ENCODE measurements around the gene UNC93B1. TPM values are rescaled to one million over a fixed set of nuclear protein-coding genes. Genes with fewer than 3 reads are reported as not detected.
A peak's percentile ranks its signal among the peaks of the same experiment; 100 is the strongest.
"Not testable (repeated sequence)": the region's sequence is repeated elsewhere in the genome, so short reads cannot be mapped to it uniquely, and the experiment has no call there.

Gene UNC93B1
- total RNA-seq, 1 donor: 17.2 TPM

DNA sequence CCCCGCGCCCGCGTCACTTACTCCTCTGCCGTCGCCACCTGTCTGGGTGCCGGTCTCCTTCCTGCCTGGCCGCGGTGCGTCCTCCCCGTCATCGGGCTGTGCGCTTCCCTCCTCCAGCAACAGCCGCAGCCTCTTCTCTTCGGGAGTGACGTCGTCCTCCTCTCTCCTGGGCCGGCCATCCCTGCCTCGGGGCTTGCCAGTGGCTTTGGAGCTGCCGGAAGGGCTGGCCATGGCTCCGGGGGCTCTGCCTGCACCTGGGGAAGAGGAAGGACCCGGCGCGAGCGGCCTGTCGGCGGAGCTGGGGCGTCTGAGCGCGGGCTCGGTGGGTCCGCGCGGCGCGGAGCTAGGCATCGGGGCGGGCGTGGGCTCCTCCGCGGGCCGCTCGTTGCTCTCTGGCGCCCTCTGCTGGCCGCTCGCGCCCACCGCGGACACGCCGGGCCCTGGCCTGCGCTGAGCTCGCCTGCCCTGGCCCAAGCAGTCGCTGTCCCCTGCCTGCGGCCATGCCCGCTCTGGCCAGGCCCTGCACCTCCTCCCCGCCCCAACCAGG lies 48.4 kb downstream of the UNC93B1 start:
- TF ChIP-seq CTCF (IDR thresholded peaks at IDR 0.05; ENCODE audit: insufficient read depth, low read length): peak; percentile 60
- peak overlapping the region; percentile 57 for H3K4me3 ChIP-seq (ENCODE audit: low read depth, low read length)
- DNase-seq (ENCODE audit: low read depth): peak; percentile 40

- not testable (repeated sequence) for DNase-seq (ENCODE audit: low read depth); H3K4me3 ChIP-seq (ENCODE audit: low read depth, low read length)
Observed at GRCh38 chr11:67954971-67955370, 48.9 kb downstream of the UNC93B1 start.

DNA sequence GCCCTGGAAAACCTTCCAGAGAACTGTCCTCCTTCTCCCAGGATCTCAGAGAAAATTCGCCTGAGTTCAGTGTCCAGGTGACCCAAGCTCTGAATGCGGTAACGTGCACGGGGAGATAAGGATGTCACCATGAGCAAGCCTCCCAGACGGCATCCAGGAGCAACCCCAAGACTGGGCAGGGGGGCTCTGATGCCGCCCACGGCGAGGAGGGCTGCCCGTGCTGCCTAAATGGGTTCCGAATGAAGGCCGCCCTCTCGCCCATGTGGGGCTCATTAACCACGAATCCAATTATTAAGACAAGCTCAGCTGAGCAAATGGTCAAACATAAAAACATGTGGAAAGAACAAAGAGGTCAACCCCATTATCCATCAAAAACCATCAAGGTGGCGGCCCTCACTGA lies 49.6 kb downstream of the UNC93B1 start:
- H3K4me3 ChIP-seq (ENCODE audit: low read depth, low read length); DNase-seq (ENCODE audit: low read depth): not testable (repeated sequence)

DNA sequence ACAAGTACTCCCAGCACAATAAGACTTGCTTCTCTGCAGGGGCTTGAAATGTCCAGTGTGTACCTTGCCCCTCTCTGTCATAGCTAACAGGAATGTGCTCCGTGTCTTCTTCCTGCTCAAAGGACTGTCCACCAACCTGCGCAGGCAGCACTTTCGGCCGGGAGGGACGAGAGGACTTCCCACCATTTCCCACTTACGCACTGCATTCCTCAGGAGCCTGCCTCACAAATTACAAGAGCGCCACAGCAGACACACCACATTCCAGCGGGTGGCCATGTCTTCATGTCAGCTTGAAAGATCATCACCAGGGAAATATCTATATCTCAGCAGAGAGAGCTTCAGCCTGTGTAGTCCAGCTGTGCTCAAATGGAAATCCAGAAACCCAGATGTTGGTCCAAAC lies 53.2 kb downstream of the UNC93B1 start:
- H3K4me3 ChIP-seq (ENCODE audit: low read depth, low read length); DNase-seq (ENCODE audit: low read depth): not testable (repeated sequence)

GRCh38 chr11:67947785-67948184 lies 56.1 kb downstream of the UNC93B1 start:
- H3K4me3 ChIP-seq (ENCODE audit: low read depth, low read length); DNase-seq (ENCODE audit: low read depth): not testable (repeated sequence)

GRCh38 chr11:67946403-67946802 lies 57.5 kb downstream of the UNC93B1 start:
- H3K4me3 ChIP-seq (ENCODE audit: low read depth, low read length): not testable (repeated sequence)

DNA sequence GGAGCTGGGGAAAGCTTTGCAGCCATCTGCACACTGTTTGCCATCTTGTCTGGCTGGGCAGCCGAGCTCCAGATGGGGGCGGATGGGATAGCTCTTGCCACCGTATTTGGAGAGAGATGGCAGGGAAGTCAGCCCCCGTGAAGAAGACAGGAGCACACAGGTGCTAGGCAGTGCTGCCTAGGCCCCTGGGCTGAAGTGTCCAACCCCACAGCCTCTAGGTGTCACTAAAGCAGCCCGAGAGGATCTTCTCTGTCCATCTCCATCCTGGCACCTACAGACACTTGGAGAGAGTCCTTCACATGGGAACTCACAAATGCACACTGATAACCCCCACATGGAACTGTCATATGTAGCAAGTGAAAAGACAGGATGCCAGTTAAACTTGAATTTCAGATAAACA lies 60.5 kb downstream of the UNC93B1 start:
- not testable (repeated sequence) for H3K4me3 ChIP-seq (ENCODE audit: low read depth, low read length); DNase-seq (ENCODE audit: low read depth)

More at GRCh38 chr11:67946403-67946802, 57.5 kb downstream of the UNC93B1 start:
- DNase-seq (ENCODE audit: low read depth): not testable (repeated sequence)

Small RNA genes within 50 kb of the gene (small RNA-seq; reads per million reads assigned to genes)
- gene MIR6753: not detected

Other genes with a start within 250 kb of the UNC93B1 start
- gene ALDH3B1, start 6.2 kb upstream of the UNC93B1 start, total RNA-seq (ENCODE audit: low replicate concordance): 12.5 and 20.8 TPM in 2 replicates
- gene NDUFS8, start 26.6 kb upstream of the UNC93B1 start, total RNA-seq (ENCODE audit: low replicate concordance): 56.8 and 66.1 TPM in 2 replicates
- gene TCIRG1, start 34.9 kb upstream of the UNC93B1 start, total RNA-seq (ENCODE audit: low replicate concordance): 75.1 and 76.0 TPM in 2 replicates
- gene CHKA, start 117.3 kb upstream of the UNC93B1 start, total RNA-seq (ENCODE audit: low replicate concordance): 5.2 and 8.3 TPM in 2 replicates
- 20.1 and 43.4 TPM in 2 replicates for gene KMT5B, start 209.2 kb upstream of the UNC93B1 start, total RNA-seq (ENCODE audit: low replicate concordance)

Data from fibroblast of the aortic adventitia (primary cell).